ENCODE measurements around the gene PDILT. TPM values are rescaled to one million over a fixed set of nuclear protein-coding genes. Genes with fewer than 3 reads are reported as not detected.
"Not testable (repeated sequence)": the region's sequence is repeated elsewhere in the genome, so short reads cannot be mapped to it uniquely, and the experiment has no call there.

Gene PDILT
- total RNA-seq, 1 donor from 2014 or later = not detected

DNA sequence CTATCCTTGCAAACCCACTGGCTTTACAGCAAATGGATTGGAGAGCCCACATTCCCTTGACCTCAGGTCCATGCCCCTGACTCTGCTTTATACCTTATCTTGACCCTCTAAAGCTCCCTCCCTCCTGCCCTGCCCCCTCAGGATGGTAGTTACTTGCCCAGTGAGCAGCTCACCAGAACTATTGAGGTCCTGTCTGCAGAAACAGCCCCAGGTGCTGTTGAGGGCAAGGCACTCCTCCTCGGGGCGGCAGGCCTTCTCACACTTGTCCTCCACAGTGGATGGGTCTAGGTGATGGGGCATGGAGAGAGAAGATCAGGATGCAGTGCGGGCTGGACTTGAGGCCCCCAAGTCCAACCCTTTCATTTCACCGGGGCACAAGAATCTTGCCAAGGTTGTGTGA lies 81.8 kb downstream of the PDILT start:
- H3K27ac Mint-ChIP-seq (ENCODE audit: unreplicated experiment) = no peak overlapping the region
- no peak for DNase-seq
- TF ChIP-seq, protein P1, sequence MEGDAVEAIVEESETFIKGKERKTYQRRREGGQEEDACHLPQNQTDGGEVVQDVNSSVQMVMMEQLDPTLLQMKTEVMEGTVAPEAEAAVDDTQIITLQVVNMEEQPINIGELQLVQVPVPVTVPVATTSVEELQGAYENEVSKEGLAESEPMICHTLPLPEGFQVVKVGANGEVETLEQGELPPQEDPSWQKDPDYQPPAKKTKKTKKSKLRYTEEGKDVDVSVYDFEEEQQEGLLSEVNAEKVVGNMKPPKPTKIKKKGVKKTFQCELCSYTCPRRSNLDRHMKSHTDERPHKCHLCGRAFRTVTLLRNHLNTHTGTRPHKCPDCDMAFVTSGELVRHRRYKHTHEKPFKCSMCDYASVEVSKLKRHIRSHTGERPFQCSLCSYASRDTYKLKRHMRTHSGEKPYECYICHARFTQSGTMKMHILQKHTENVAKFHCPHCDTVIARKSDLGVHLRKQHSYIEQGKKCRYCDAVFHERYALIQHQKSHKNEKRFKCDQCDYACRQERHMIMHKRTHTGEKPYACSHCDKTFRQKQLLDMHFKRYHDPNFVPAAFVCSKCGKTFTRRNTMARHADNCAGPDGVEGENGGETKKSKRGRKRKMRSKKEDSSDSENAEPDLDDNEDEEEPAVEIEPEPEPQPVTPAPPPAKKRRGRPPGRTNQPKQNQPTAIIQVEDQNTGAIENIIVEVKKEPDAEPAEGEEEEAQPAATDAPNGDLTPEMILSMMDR (IDR thresholded peaks at IDR 0.05; ENCODE audit: partially characterized antibody, unreplicated experiment) = no peak
- H3K9me3 Mint-ChIP-seq (ENCODE audit: unreplicated experiment) = no peaks in the 10 kb centered on the region
- H3K4me3 Mint-ChIP-seq (ENCODE audit: unreplicated experiment) = no peak overlapping the region
- H3K36me3 Mint-ChIP-seq (ENCODE audit: unreplicated experiment) = no peaks in the 10 kb centered on the region
- H3K4me1 Mint-ChIP-seq (ENCODE audit: low read depth, unreplicated experiment) = no peaks in the 10 kb centered on the region
- H3K27me3 Mint-ChIP-seq (ENCODE audit: unreplicated experiment) = no peaks in the 10 kb centered on the region

DNA sequence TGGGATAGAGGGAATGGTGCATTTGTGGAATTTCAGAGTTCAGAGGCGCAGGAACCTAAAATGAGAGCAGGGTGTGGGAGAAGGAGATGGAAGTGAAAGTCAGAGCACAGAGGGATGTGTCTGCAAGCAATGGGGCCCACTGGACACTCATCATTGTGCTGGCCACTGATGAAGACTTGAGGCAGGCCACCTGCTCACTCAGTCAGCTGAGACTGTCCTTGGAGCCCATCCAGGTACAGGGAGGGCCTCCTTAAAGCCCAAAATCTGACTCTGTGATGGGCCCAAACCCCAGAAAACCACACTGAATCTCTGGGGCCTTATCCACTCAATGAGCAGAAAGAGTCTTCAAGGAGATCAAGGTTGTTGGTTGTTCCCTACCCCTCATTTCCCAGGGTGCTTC lies 82.9 kb downstream of the PDILT start:
- DNase-seq = no peak
- TF ChIP-seq, protein P1 (IDR thresholded peaks at IDR 0.05; ENCODE audit: partially characterized antibody, unreplicated experiment) = no peak
- Mint-ChIP-seq H3K9me3 (ENCODE audit: unreplicated experiment) (no peaks in the 10 kb centered on the region), H3K27ac (ENCODE audit: unreplicated experiment) (no peak overlapping the region), H3K27me3 (ENCODE audit: unreplicated experiment) (peaks cover under 1% of the 10 kb centered on the region), H3K4me1 (ENCODE audit: low read depth, unreplicated experiment) (no peaks in the 10 kb centered on the region), H3K4me3 (ENCODE audit: unreplicated experiment) (no peak overlapping the region), H3K36me3 (ENCODE audit: unreplicated experiment) (no peaks in the 10 kb centered on the region)

DNA sequence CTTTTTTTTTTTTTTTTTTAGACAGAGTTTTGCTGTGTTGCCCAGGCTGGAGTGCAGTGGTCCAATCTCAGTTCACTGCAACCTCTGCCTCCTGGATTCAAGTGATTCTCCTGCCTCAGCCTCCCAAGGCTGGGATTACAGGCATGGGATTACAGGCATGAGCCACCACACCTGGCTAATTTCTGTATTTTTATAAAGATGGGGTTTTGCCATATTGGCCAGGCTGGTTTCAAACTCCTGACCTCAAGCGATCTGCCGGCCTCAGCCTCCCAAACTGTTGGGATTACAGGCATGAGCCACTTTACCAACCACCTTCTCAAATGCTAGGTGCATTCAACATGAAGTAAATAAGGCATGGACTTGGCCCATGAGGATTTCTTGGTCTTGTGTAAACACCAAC lies 83.5 kb downstream of the PDILT start:
- DNase-seq; H3K9me3 Mint-ChIP-seq (ENCODE audit: unreplicated experiment); H3K27ac Mint-ChIP-seq (ENCODE audit: unreplicated experiment); H3K36me3 Mint-ChIP-seq (ENCODE audit: unreplicated experiment); H3K4me1 Mint-ChIP-seq (ENCODE audit: low read depth, unreplicated experiment); H3K4me3 Mint-ChIP-seq (ENCODE audit: unreplicated experiment); H3K27me3 Mint-ChIP-seq (ENCODE audit: unreplicated experiment): not testable (repeated sequence)

DNA sequence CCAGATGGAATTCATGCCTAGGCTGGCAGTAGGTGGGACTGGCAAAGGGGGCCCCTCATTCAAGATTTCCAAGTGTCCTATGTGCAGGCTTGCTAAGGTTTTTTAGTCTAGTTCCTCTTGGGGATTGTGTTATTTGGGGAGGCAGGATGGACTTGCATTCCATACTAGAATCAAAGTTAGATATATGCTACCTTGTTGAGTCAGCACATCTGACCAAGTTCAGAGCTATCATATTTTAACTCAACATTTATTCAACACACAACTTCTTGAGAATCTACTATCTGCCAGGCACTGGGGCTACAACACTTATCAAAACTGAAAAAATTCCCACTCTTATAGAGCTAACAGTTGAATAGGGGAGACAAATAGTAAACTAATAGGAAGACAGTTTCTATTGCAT lies 83.9 kb downstream of the PDILT start:
- no peaks in the 10 kb centered on the region for H3K4me1 Mint-ChIP-seq (ENCODE audit: low read depth, unreplicated experiment)
- H3K27ac Mint-ChIP-seq (ENCODE audit: unreplicated experiment) = no peak overlapping the region
- H3K27me3 Mint-ChIP-seq (ENCODE audit: unreplicated experiment) = peaks cover 1% of the 10 kb centered on the region
- no peaks in the 10 kb centered on the region for H3K36me3 Mint-ChIP-seq (ENCODE audit: unreplicated experiment)
- H3K9me3 Mint-ChIP-seq (ENCODE audit: unreplicated experiment) = no peaks in the 10 kb centered on the region
- no peak overlapping the region for H3K4me3 Mint-ChIP-seq (ENCODE audit: unreplicated experiment)
- TF ChIP-seq, protein P1 (IDR thresholded peaks at IDR 0.05; ENCODE audit: partially characterized antibody, unreplicated experiment) = no peak
- DNase-seq = no peak

DNA sequence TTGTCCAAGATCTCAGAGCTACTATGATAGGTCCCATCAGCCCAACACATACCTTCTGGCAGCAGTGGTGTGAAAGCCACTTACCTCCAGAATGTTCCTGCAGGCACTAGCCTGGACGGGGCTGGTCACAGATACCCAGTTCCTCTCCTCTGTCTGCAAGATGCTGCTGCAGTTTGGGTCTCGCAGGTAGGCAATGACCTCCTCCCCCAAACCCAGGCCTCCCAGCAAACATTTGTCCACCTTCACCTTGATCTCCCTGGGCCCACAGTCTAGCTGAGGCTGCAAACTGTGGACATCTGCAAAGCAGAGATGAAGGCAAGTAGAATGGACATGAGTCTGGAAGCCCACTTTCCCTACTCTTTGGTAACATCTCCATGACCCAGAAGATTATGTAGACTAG lies 84.4 kb downstream of the PDILT start:
- Mint-ChIP-seq H3K4me1 (ENCODE audit: low read depth, unreplicated experiment) (no peaks in the 10 kb centered on the region), H3K27ac (ENCODE audit: unreplicated experiment) (no peak overlapping the region), H3K9me3 (ENCODE audit: unreplicated experiment) (no peaks in the 10 kb centered on the region), H3K36me3 (ENCODE audit: unreplicated experiment) (no peaks in the 10 kb centered on the region), H3K4me3 (ENCODE audit: unreplicated experiment) (no peak overlapping the region), H3K27me3 (ENCODE audit: unreplicated experiment) (peaks cover 3% of the 10 kb centered on the region)
- no peak for DNase-seq
- TF ChIP-seq, protein P1 (IDR thresholded peaks at IDR 0.05; ENCODE audit: partially characterized antibody, unreplicated experiment) = no peak

DNA sequence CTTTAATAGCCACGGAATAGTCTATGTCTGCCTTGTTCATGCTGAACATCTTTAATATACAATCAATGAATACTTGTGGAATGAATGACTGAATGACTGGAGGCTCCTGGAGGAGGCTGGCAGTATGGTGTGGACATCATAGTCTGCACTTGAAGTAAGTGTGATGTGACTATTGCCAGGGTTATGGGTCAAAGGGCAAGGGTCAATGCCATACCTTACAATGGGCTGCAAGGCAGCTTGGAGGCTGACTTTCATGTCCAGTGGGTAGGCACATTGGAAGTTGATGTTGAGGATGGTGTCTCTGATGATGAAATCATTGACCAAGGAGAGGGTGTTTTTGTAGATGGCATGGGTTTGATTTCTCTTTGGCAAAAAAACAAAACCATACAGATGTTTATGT lies 85.1 kb downstream of the PDILT start:
- DNase-seq = no peak
- Mint-ChIP-seq H3K4me3 (ENCODE audit: unreplicated experiment) (no peak overlapping the region), H3K27ac (ENCODE audit: unreplicated experiment) (no peak overlapping the region), H3K9me3 (ENCODE audit: unreplicated experiment) (no peaks in the 10 kb centered on the region), H3K4me1 (ENCODE audit: low read depth, unreplicated experiment) (no peaks in the 10 kb centered on the region), H3K27me3 (ENCODE audit: unreplicated experiment) (peaks cover 3% of the 10 kb centered on the region), H3K36me3 (ENCODE audit: unreplicated experiment) (no peaks in the 10 kb centered on the region)
- TF ChIP-seq, protein P1 (IDR thresholded peaks at IDR 0.05; ENCODE audit: partially characterized antibody, unreplicated experiment) = no peak
